SW 1271 (cell line): ENCODE data around the gene KRTAP5-10.
A peak's percentile ranks its signal among the peaks of the same experiment; 100 is the strongest.
"Not testable (repeated sequence)": the region's sequence is repeated elsewhere in the genome, so short reads cannot be mapped to it uniquely, and the experiment has no call there.

Source experiments
- DNase-seq, 2 experiments: peaks; one replicate each; lab custom pipeline; 2025; lab: John Stamatoyannopoulos, UW

Gene KRTAP5-10

GRCh38 chr11:71572811-71573210 lies 7.4 kb downstream of the KRTAP5-10 start:
- no peak for DNase-seq

- DNase-seq, result no peak
Measured at GRCh38 chr11:71574418-71574817, 9.1 kb downstream of the KRTAP5-10 start.

GRCh38 chr11:71575723-71576424 lies 10.5 kb downstream of the KRTAP5-10 start:
- no peak for DNase-seq

GRCh38 chr11:71576688-71577465 lies 11.5 kb downstream of the KRTAP5-10 start:
- DNase-seq, result not testable (repeated sequence)

GRCh38 chr11:71577469-71578004 lies 12.2 kb downstream of the KRTAP5-10 start:
- DNase-seq, result no peak

GRCh38 chr11:71579513-71579912 lies 14.2 kb downstream of the KRTAP5-10 start:
- not testable (repeated sequence) for DNase-seq

- DNase-seq, result peak in 1 of 2 experiments; percentile 69
Measured at GRCh38 chr11:71580057-71581003, 15.0 kb downstream of the KRTAP5-10 start.

GRCh38 chr11:71581826-71582225 lies 16.5 kb downstream of the KRTAP5-10 start:
- no peak for DNase-seq

GRCh38 chr11:71582309-71582895 lies 17.0 kb downstream of the KRTAP5-10 start, which contains the start of gene KRTAP5-11:
TSS of gene KRTAP5-11 (minus strand) at chr11:71582875. CDS start at chr11:71582837, 38 bp downstream.
- no peak for DNase-seq

GRCh38 chr11:71582969-71583368 lies 17.6 kb downstream of the KRTAP5-10 start:
- DNase-seq, result not testable (repeated sequence)

- DNase-seq, result not testable (repeated sequence)
Measured at GRCh38 chr11:71585673-71586072, 20.3 kb downstream of the KRTAP5-10 start.

- DNase-seq, result not testable (repeated sequence)
Measured at GRCh38 chr11:71588314-71588713, 23.0 kb downstream of the KRTAP5-10 start.

- DNase-seq, result peak; percentile 22 to 25
Measured at GRCh38 chr11:71588822-71589545, 23.6 kb downstream of the KRTAP5-10 start.

- not testable (repeated sequence) for DNase-seq
Measured at GRCh38 chr11:71589546-71589920, 24.2 kb downstream of the KRTAP5-10 start.

- not testable (repeated sequence) for DNase-seq
Measured at GRCh38 chr11:71603221-71603620, 37.9 kb downstream of the KRTAP5-10 start.

GRCh38 chr11:71604798-71605488 lies 39.6 kb downstream of the KRTAP5-10 start:
- DNase-seq, result not testable (repeated sequence)

- not testable (repeated sequence) for DNase-seq
Measured at GRCh38 chr11:71606853-71607519, 41.6 kb downstream of the KRTAP5-10 start.

GRCh38 chr11:71607520-71608216 lies 42.3 kb downstream of the KRTAP5-10 start:
- DNase-seq, result not testable (repeated sequence)

GRCh38 chr11:71608272-71608671 lies 42.9 kb downstream of the KRTAP5-10 start:
- DNase-seq, result not testable (repeated sequence)
